ENCODE results near the gene NTM.

NTM gene

GRCh38 chr11:132008226-132008625 lies 637.8 kb downstream of the NTM start:
- H3K27me3 ChIP-seq (ENCODE audit: control insufficient read depth in 3 of 3, insufficient read depth in 3 of 3, low read depth in 1 of 3, low read length in 3 of 3) = peaks cover 0 to 2% (median 0%) of the 10 kb centered on the region in 3 experiments
- no peak overlapping the region for H3K4ac ChIP-seq (ENCODE audit: low read length)
- no peak overlapping the region for H2BK12ac ChIP-seq (ENCODE audit: low read length)
- no peak for DNase-seq (ENCODE audit: low spot score)
- no peaks in the 10 kb centered on the region for H3K9me3 ChIP-seq (replicated peaks in 1 of 2; ENCODE audit: control insufficient read depth in 2 of 2, insufficient read depth in 1 of 2, low read depth in 1 of 2, low read length in 2 of 2)
- no peak overlapping the region for H3K27ac ChIP-seq (replicated peaks; ENCODE audit: low read length)
- H2AFZ ChIP-seq (ENCODE audit: low read length) = no peak overlapping the region
- H3K4me1 ChIP-seq (ENCODE audit: control insufficient read depth in 2 of 2, insufficient read depth in 1 of 2, low read depth in 1 of 2, low read length in 2 of 2) = peaks cover 0 to 9% of the 10 kb centered on the region in 2 donors
- H3K14ac ChIP-seq (ENCODE audit: low read length) = no peak overlapping the region
- no peaks in the 10 kb centered on the region for H3K79me1 ChIP-seq (ENCODE audit: low read depth, low read length)
- H2BK5ac ChIP-seq (ENCODE audit: low read length) = no peak overlapping the region
- H3K23ac ChIP-seq (ENCODE audit: low read depth, low read length, poor library complexity) = no peak overlapping the region
- H3K4me3 ChIP-seq (ENCODE audit: low read length in 2 of 2) = no peak overlapping the region
- H4K8ac ChIP-seq (ENCODE audit: low read depth, low read length) = no peak overlapping the region
- H2BK120ac ChIP-seq (ENCODE audit: low read depth, low read length) = no peak overlapping the region
- H3K9ac ChIP-seq (ENCODE audit: low read depth, low read length, poor library complexity) = no peak overlapping the region
- no peak overlapping the region for H3K4me2 ChIP-seq (ENCODE audit: insufficient read depth, low read length, poor library complexity, severe bottlenecking)
- H3K18ac ChIP-seq (ENCODE audit: low read length) = no peak overlapping the region
- WGBS, 2 donors (ENCODE audit: extremely low coverage in 2 of 2, insufficient read length in 2 of 2, insufficient replicate concordance in 1 of 2) = no CpG with 5 or more reads among the region's 1 CpG
- no peak overlapping the region for H4K91ac ChIP-seq (ENCODE audit: low read depth, low read length, poor library complexity)
- no peak overlapping the region for H2AK5ac ChIP-seq (ENCODE audit: low read depth, low read length)
- H2BK15ac ChIP-seq (ENCODE audit: low read length) = no peak overlapping the region
- H3K36me3 ChIP-seq (replicated peaks in 1 of 2; ENCODE audit: control insufficient read depth in 2 of 2, insufficient read depth in 2 of 2, low read length in 2 of 2) = no peaks in the 10 kb centered on the region

DNA sequence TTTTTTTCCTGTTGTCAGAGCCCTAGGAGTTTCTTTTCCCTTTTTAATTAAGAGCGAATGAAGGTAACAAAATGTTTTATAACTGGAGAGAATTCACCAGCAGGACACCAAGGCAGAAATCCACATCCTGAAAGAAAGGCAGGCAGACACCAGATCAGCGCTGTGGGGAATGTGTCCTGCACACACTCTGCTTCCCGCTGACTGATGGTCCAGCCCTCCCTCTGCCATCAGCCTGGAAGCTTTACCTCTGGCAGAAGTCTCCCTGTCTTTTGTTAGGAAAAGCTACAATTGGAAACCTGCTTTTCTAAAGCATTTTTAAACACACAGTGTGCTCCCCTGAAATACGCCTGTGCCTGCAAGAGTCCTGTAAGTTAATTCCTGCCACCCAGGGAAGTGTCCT lies 638.5 kb downstream of the NTM start:
- Histone ChIP-seq H3K27me3 (ENCODE audit: control insufficient read depth in 3 of 3, insufficient read depth in 3 of 3, low read depth in 1 of 3, low read length in 3 of 3) (peaks cover 0 to 2% (median 0%) of the 10 kb centered on the region in 3 experiments), H3K14ac (ENCODE audit: low read length) (no peak overlapping the region), H3K4me3 (ENCODE audit: low read length in 2 of 2) (no peak overlapping the region), H3K27ac (replicated peaks; ENCODE audit: low read length) (no peak overlapping the region), H3K18ac (ENCODE audit: low read length) (no peak overlapping the region), H3K9me3 (replicated peaks in 1 of 2; ENCODE audit: control insufficient read depth in 2 of 2, insufficient read depth in 1 of 2, low read depth in 1 of 2, low read length in 2 of 2) (no peaks in the 10 kb centered on the region), H4K91ac (ENCODE audit: low read depth, low read length, poor library complexity) (no peak overlapping the region), H3K36me3 (replicated peaks in 1 of 2; ENCODE audit: control insufficient read depth in 2 of 2, insufficient read depth in 2 of 2, low read length in 2 of 2) (no peaks in the 10 kb centered on the region), H3K9ac (ENCODE audit: low read depth, low read length, poor library complexity) (no peak overlapping the region), H3K4ac (ENCODE audit: low read length) (no peak overlapping the region), H4K8ac (ENCODE audit: low read depth, low read length) (no peak overlapping the region), H3K4me2 (ENCODE audit: insufficient read depth, low read length, poor library complexity, severe bottlenecking) (no peak overlapping the region), H3K23ac (ENCODE audit: low read depth, low read length, poor library complexity) (no peak overlapping the region), H2BK15ac (ENCODE audit: low read length) (no peak overlapping the region), H3K79me1 (ENCODE audit: low read depth, low read length) (no peaks in the 10 kb centered on the region), H2AFZ (ENCODE audit: low read length) (no peak overlapping the region), H2BK5ac (ENCODE audit: low read length) (no peak overlapping the region), H3K4me1 (ENCODE audit: control insufficient read depth in 2 of 2, insufficient read depth in 1 of 2, low read depth in 1 of 2, low read length in 2 of 2) (peaks cover 0 to 9% of the 10 kb centered on the region in 2 donors), H2AK5ac (ENCODE audit: low read depth, low read length) (no peak overlapping the region), H2BK12ac (ENCODE audit: low read length) (no peak overlapping the region), H2BK120ac (ENCODE audit: low read depth, low read length) (no peak overlapping the region)
- WGBS, 2 donors (ENCODE audit: extremely low coverage in 2 of 2, insufficient read length in 2 of 2, insufficient replicate concordance in 1 of 2) = no CpG with 5 or more reads among the region's 4 CpGs
- peak; percentile 18 for DNase-seq (ENCODE audit: low spot score)

GRCh38 chr11:132020001-132020400 lies 649.6 kb downstream of the NTM start:
- Histone ChIP-seq H3K4ac (ENCODE audit: low read length) (no peak overlapping the region), H2BK120ac (ENCODE audit: low read depth, low read length) (no peak overlapping the region), H3K36me3 (replicated peaks in 1 of 2; ENCODE audit: control insufficient read depth in 2 of 2, insufficient read depth in 2 of 2, low read length in 2 of 2) (no peaks in the 10 kb centered on the region), H3K4me1 (ENCODE audit: control insufficient read depth in 2 of 2, insufficient read depth in 1 of 2, low read depth in 1 of 2, low read length in 2 of 2) (peaks cover 0 to 1% of the 10 kb centered on the region in 2 donors), H3K14ac (ENCODE audit: low read length) (no peak overlapping the region), H3K18ac (ENCODE audit: low read length) (no peak overlapping the region), H2AK5ac (ENCODE audit: low read depth, low read length) (no peak overlapping the region), H3K4me2 (ENCODE audit: insufficient read depth, low read length, poor library complexity, severe bottlenecking) (no peak overlapping the region), H4K91ac (ENCODE audit: low read depth, low read length, poor library complexity) (no peak overlapping the region), H3K27ac (replicated peaks; ENCODE audit: low read length) (no peak overlapping the region), H3K9me3 (replicated peaks in 1 of 2; ENCODE audit: control insufficient read depth in 2 of 2, insufficient read depth in 1 of 2, low read depth in 1 of 2, low read length in 2 of 2) (no peaks in the 10 kb centered on the region), H3K27me3 (ENCODE audit: control insufficient read depth in 3 of 3, insufficient read depth in 3 of 3, low read depth in 1 of 3, low read length in 3 of 3) (peaks cover 0 to 2% (median 0%) of the 10 kb centered on the region in 3 experiments), H3K79me1 (ENCODE audit: low read depth, low read length) (no peaks in the 10 kb centered on the region), H2AFZ (ENCODE audit: low read length) (no peak overlapping the region), H3K23ac (ENCODE audit: low read depth, low read length, poor library complexity) (no peak overlapping the region), H4K8ac (ENCODE audit: low read depth, low read length) (no peak overlapping the region), H3K4me3 (ENCODE audit: low read length in 2 of 2) (no peak overlapping the region), H2BK5ac (ENCODE audit: low read length) (no peak overlapping the region), H3K9ac (ENCODE audit: low read depth, low read length, poor library complexity) (no peak overlapping the region), H2BK15ac (ENCODE audit: low read length) (no peak overlapping the region), H2BK12ac (ENCODE audit: low read length) (no peak overlapping the region)
- no peak for DNase-seq (ENCODE audit: low spot score)
- WGBS, 2 donors (ENCODE audit: extremely low coverage in 2 of 2, insufficient read length in 2 of 2, insufficient replicate concordance in 1 of 2) = no CpG with 5 or more reads among the region's 1 CpG

DNA sequence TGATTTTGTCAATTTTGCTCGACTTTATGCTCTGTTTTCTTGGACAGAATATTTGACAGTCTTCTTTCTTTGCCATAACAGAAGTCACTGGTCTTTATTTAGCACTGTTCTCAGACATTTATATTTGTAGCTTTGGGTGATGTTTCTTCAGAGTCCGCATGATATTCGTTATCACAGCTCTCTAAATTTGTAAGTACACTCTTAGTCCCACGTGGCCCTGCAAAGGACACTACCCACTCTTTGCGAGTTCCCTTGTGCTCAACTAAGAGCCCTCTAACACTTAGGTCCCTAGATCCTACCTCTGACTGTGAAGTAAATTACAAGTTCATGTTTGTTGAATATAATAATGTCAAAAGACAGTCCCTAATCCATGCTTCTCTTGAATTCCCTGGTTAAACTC lies 651.9 kb downstream of the NTM start:
- no peak overlapping the region for H2BK120ac ChIP-seq (ENCODE audit: low read depth, low read length)
- H3K79me1 ChIP-seq (ENCODE audit: low read depth, low read length) = no peaks in the 10 kb centered on the region
- H4K91ac ChIP-seq (ENCODE audit: low read depth, low read length, poor library complexity) = no peak overlapping the region
- H3K9ac ChIP-seq (ENCODE audit: low read depth, low read length, poor library complexity) = no peak overlapping the region
- no peak overlapping the region for H3K18ac ChIP-seq (ENCODE audit: low read length)
- no peaks in the 10 kb centered on the region for H3K36me3 ChIP-seq (replicated peaks in 1 of 2; ENCODE audit: control insufficient read depth in 2 of 2, insufficient read depth in 2 of 2, low read length in 2 of 2)
- peaks cover 0 to 2% (median 0%) of the 10 kb centered on the region in 3 experiments for H3K27me3 ChIP-seq (ENCODE audit: control insufficient read depth in 3 of 3, insufficient read depth in 3 of 3, low read depth in 1 of 3, low read length in 3 of 3)
- no peak overlapping the region for H2BK5ac ChIP-seq (ENCODE audit: low read length)
- no peak overlapping the region for H2BK15ac ChIP-seq (ENCODE audit: low read length)
- H3K27ac ChIP-seq (replicated peaks; ENCODE audit: low read length) = no peak overlapping the region
- no peak overlapping the region for H3K23ac ChIP-seq (ENCODE audit: low read depth, low read length, poor library complexity)
- no peak overlapping the region for H2AK5ac ChIP-seq (ENCODE audit: low read depth, low read length)
- no peak overlapping the region for H3K4me3 ChIP-seq (ENCODE audit: low read length in 2 of 2)
- no peak overlapping the region for H3K4me2 ChIP-seq (ENCODE audit: insufficient read depth, low read length, poor library complexity, severe bottlenecking)
- no peak for DNase-seq (ENCODE audit: low spot score)
- H3K9me3 ChIP-seq (replicated peaks in 1 of 2; ENCODE audit: control insufficient read depth in 2 of 2, insufficient read depth in 1 of 2, low read depth in 1 of 2, low read length in 2 of 2) = no peaks in the 10 kb centered on the region
- H2AFZ ChIP-seq (ENCODE audit: low read length) = no peak overlapping the region
- no peak overlapping the region for H2BK12ac ChIP-seq (ENCODE audit: low read length)
- WGBS, 2 donors (ENCODE audit: extremely low coverage in 2 of 2, insufficient read length in 2 of 2, insufficient replicate concordance in 1 of 2) = no CpG with 5 or more reads among the region's 5 CpGs
- H3K4me1 ChIP-seq (ENCODE audit: control insufficient read depth in 2 of 2, insufficient read depth in 1 of 2, low read depth in 1 of 2, low read length in 2 of 2) = peaks cover 0 to 4% of the 10 kb centered on the region in 2 donors
- H4K8ac ChIP-seq (ENCODE audit: low read depth, low read length) = no peak overlapping the region
- H3K4ac ChIP-seq (ENCODE audit: low read length) = no peak overlapping the region
- no peak overlapping the region for H3K14ac ChIP-seq (ENCODE audit: low read length)

Measured in neuronal stem cell (in vitro differentiated cells).